HCT116 (cell line): ENCODE measurements around the gene MAP3K5. TPM values are rescaled to one million over a fixed set of nuclear protein-coding genes. Genes with fewer than 3 reads are reported as not detected.

Source experiments
- ATAC-seq: fragments of 200-7000 bp; cut with Tn5 transposase; 2 replicates; pipeline ENCODE4 v1.9.1; 2020; ENCODE audit warnings: mild to moderate bottlenecking, moderate library complexity
- BruUV-seq: library from RNA; stranded (reverse); fragments of 400-500 nt; replicated peaks from 2 replicates; lab custom pipeline; 2021; lab: Mats Ljungman, UMichigan
- CTCF ChIA-PET: fragments of 300-600 bp; sonication (Branson Sonifier 250); formaldehyde crosslinking; loops from one replicate; lab custom pipeline; 2021; ENCODE audit warnings: antibody characterized with exemption; lab: Charles Lee
- POLR2A ChIA-PET: fragments of 300-600, 350-600 bp; sonication (Branson Sonifier 250); formaldehyde crosslinking; loops from one replicate; lab custom pipeline; 2021; ENCODE audit warnings: antibody characterized with exemption; lab: Charles Lee
- RAD21 ChIA-PET, 2 experiments: fragments of 300-600 bp; sonication (Branson Sonifier 250); formaldehyde crosslinking; loops; one replicate each; lab custom pipeline; 2023; ENCODE audit warnings: low total read pairs in 2 of 2; ENCODE audit not compliant: uncharacterized antibody in 2 of 2, unreplicated experiment in 2 of 2, low non-redundant PET in 1 of 2; lab: Charles Lee
- DNase-seq: peaks from one replicate; pipeline ENCODE4 v3.0.0-alpha.2; 2010; ENCODE audit warnings: low read depth, low spot score
- H2AFZ ChIP-seq: fragments of 200-600 bp; shearing (Covaris generic), sonication (generic); 2 replicates; pipeline ENCODE4 v1.6.1; 2017; ENCODE audit warnings: low read depth, mixed run types, mixed read lengths, antibody characterized with exemption, low read length; ENCODE audit not compliant: poor library complexity, severe bottlenecking
- H3K27ac ChIP-seq: 2 replicates; pipeline ENCODE4 v1.5.1; 2012; ENCODE audit warnings: low read depth, low read length
- H3K27me3 ChIP-seq: fragments of 200-600 bp; sonication (generic); 2 replicates; pipeline ENCODE4 v1.6.1; 2016; ENCODE audit warnings: mixed run types, low read length, mixed read lengths; ENCODE audit not compliant: insufficient read depth
- H3K36me3 ChIP-seq, 2 experiments: fragments of 200-500 bp in 1 of 2; fragments of 200-600 bp in 1 of 2; sonication (Bioruptor generic) in 1 of 2; sonication (generic) in 1 of 2; 2 replicates each; pipeline versions ENCODE4 v1.5.1 to v1.6.1; 2014 to 2016; ENCODE audit warnings: low read length in 2 of 2, inconsistent platforms in 1 of 2, mixed read lengths in 1 of 2, mixed run types in 1 of 2; ENCODE audit not compliant: insufficient read depth in 2 of 2, control insufficient read depth in 1 of 2
- H3K4me1 ChIP-seq, 2 experiments: fragments of 200-600 bp in 1 of 2; sonication (generic) in 1 of 2; 2 replicates each; pipeline versions ENCODE4 v1.5.1 to v1.6.1; 2012 to 2017; ENCODE audit warnings: low read length in 2 of 2, inconsistent platforms in 1 of 2, mild to moderate bottlenecking in 1 of 2, mixed read lengths in 1 of 2, mixed run types in 1 of 2, moderate library complexity in 1 of 2; ENCODE audit not compliant: insufficient read depth in 2 of 2, control insufficient read depth in 1 of 2
- H3K4me2 ChIP-seq: fragments of 200-600 bp; sonication (generic); 2 replicates; pipeline ENCODE4 v1.6.1; 2017; ENCODE audit warnings: mixed run types, low read length, mixed read lengths
- H3K4me3 ChIP-seq, 2 experiments: fragments of 200-600 bp in 1 of 2; sonication (generic) in 1 of 2; replicated peaks in 1 of 2; 2 replicates each; pipeline ENCODE4 v1.5.1; 2011 to 2016; ENCODE audit warnings: low read length in 2 of 2, control low read depth in 1 of 2, low read depth in 1 of 2, mild to moderate bottlenecking in 1 of 2, mixed read lengths in 1 of 2, mixed run types in 1 of 2
- H3K79me2 ChIP-seq: fragments of 200-600 bp; sonication (generic); 2 replicates; pipeline ENCODE4 v1.6.1; 2017; ENCODE audit warnings: mild to moderate bottlenecking, mixed run types, low read length, moderate library complexity, mixed read lengths; ENCODE audit not compliant: insufficient read depth
- H3K9ac ChIP-seq: fragments of 200-600 bp; sonication (generic); 2 replicates; pipeline ENCODE4 v1.6.1; 2016; ENCODE audit warnings: low read length, mixed read lengths
- H3K9me2 ChIP-seq: fragments of 200-600 bp; sonication (generic), shearing (Covaris generic); 2 replicates; pipeline ENCODE4 v1.6.1; 2017; ENCODE audit warnings: mixed run types, mild to moderate bottlenecking, moderate library complexity; ENCODE audit not compliant: insufficient read depth
- H3K9me3 ChIP-seq, 2 experiments: fragments of 200-500 bp in 1 of 2; fragments of 200-600 bp in 1 of 2; sonication (Bioruptor generic) in 1 of 2; sonication (generic) in 1 of 2; 2 replicates each; pipeline ENCODE4 v1.6.1; 2014 to 2017; ENCODE audit warnings: low read length in 2 of 2, mixed read lengths in 2 of 2, inconsistent platforms in 1 of 2, low read depth in 1 of 2, mild to moderate bottlenecking in 1 of 2, mixed run types in 1 of 2, moderate library complexity in 1 of 2; ENCODE audit not compliant: control insufficient read depth in 1 of 2, insufficient read depth in 1 of 2
- H4K20me1 ChIP-seq: fragments of 200-600 bp; sonication (generic), shearing (Covaris generic); 2 replicates; pipeline ENCODE4 v1.6.1; 2017; ENCODE audit warnings: mixed run types, mild to moderate bottlenecking, moderate library complexity; ENCODE audit not compliant: insufficient read depth
- CEBPB ChIP-seq: IDR thresholded peaks from 2 replicates; pipeline ENCODE4 v1.6.1; 2012; ENCODE audit warnings: low read depth
- EGR1 ChIP-seq: IDR thresholded peaks from 2 replicates; pipeline ENCODE4 v1.6.1; 2012; ENCODE audit warnings: low read depth
- ELF1 ChIP-seq: IDR thresholded peaks from 2 replicates; pipeline ENCODE4 v1.6.1; 2012; ENCODE audit warnings: low read depth, borderline replicate concordance
- EZH2 ChIP-seq: fragments of 200-600 bp; sonication (generic); IDR thresholded peaks from 2 replicates; pipeline ENCODE4 v1.6.1; 2017; ENCODE audit warnings: antibody characterized with exemption, mixed run types
- EZH2phosphoT487 ChIP-seq: fragments of 200-600 bp; IDR thresholded peaks from 2 replicates; pipeline ENCODE4 v1.6.1; 2018; ENCODE audit warnings: antibody characterized with exemption, borderline replicate concordance
- FOSL1 ChIP-seq: IDR thresholded peaks from 2 replicates; pipeline ENCODE4 v1.6.1; 2012; ENCODE audit warnings: low read depth
- JUND ChIP-seq: IDR thresholded peaks from 2 replicates; pipeline ENCODE4 v1.6.1; 2012
- POLR2A ChIP-seq: IDR thresholded peaks from 2 replicates; pipeline ENCODE4 v1.7.0; 2011; ENCODE audit warnings: borderline replicate concordance; ENCODE audit not compliant: insufficient read depth, insufficient read length; ENCODE audit errors: extremely low read depth
- POLR2AphosphoS5 ChIP-seq: IDR thresholded peaks from 2 replicates; pipeline ENCODE4 v1.6.1; 2011; ENCODE audit warnings: mild to moderate bottlenecking, low read depth, low read length, moderate library complexity
- SIN3A ChIP-seq: IDR thresholded peaks from 2 replicates; pipeline ENCODE4 v1.6.1; 2012; ENCODE audit warnings: low read depth
- SP1 ChIP-seq: IDR thresholded peaks from 2 replicates; pipeline ENCODE4 v1.6.1; 2012; ENCODE audit warnings: low read depth
- TCF7L2 ChIP-seq: IDR thresholded peaks from 2 replicates; pipeline ENCODE4 v1.7.0; 2011; ENCODE audit warnings: borderline replicate concordance, inconsistent platforms; ENCODE audit not compliant: insufficient read depth, insufficient read length; ENCODE audit errors: extremely low read depth
- YY1 ChIP-seq: IDR thresholded peaks from 2 replicates; pipeline ENCODE4 v1.6.1; 2011; ENCODE audit warnings: low read length, low read depth, moderate library complexity, mild to moderate bottlenecking; ENCODE audit not compliant: insufficient replicate concordance; ENCODE audit errors: extremely low read depth
- ZFX ChIP-seq: fragments of 450-650 bp; IDR thresholded peaks from 2 replicates; pipeline ENCODE4 v1.6.1; 2017
- ZNF274 ChIP-seq: fragments of 200-500 bp; sonication (Bioruptor generic); IDR thresholded peaks from 2 replicates; pipeline ENCODE4 v1.6.1; 2014; ENCODE audit warnings: mild to moderate bottlenecking, low read depth, low read length, inconsistent platforms
- intact Hi-C: fragments of 100-400 bp; cut with micrococcal nuclease; formaldehyde crosslinking; loops from 2 replicates; pipeline ENCODE4 v1.10.0; 2022
- total RNA-seq: library from RNA; stranded (reverse); gene quantifications from one replicate; pipeline ENCODE4 v1.2.1, GENCODE V29; 2021; ENCODE audit not compliant: unreplicated experiment
- TF ChIP-seq, protein P1 (sequence below): IDR thresholded peaks from 2 replicates; pipeline ENCODE4 v1.6.1; 2012; ENCODE audit warnings: low read depth
- TF ChIP-seq, protein P2 (sequence below), 3 experiments: fragments of 200-600 bp in 1 of 3; sonication (generic) in 1 of 3; IDR thresholded peaks in 2 of 3; conservative IDR thresholded peaks in 1 of 3; 2 replicates each; pipeline ENCODE4 v1.5.1; 2012 to 2017; ENCODE audit warnings: low read depth in 2 of 3, low read length in 2 of 3, antibody characterized with exemption in 1 of 3, borderline replicate concordance in 1 of 3, control low read depth in 1 of 3, mild to moderate bottlenecking in 1 of 3, mixed read lengths in 1 of 3, mixed run types in 1 of 3, moderate library complexity in 1 of 3; ENCODE audit not compliant: insufficient read depth in 1 of 3
- TF ChIP-seq, protein P3 (sequence below): IDR thresholded peaks from 2 replicates; pipeline ENCODE4 v1.6.1; 2012

MAP3K5 gene
- total RNA-seq, 1 experiment from 2014 or later: 11.8 TPM

DNA sequence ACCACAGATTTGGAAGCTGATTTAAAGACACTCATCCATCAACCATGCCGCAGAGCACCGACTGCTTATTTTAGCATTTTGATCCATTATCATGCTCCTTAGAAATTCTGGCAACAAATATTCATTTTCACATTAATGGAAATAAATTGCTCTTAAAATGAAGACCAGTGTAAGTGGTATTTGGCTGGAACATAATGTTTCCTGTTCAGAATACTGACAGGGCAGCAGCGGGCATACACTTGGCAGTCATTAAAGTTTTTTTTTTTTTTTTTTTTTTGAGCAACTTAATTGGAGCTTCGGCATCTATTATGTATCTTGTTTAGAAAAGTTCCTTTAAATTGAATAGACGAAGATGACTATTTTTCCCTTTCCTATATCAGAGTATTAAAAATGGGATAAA, 47.4 kb downstream of the MAP3K5 start:
- ChIA-PET CTCF (interaction anchor here (1.0 kb wide), 1 partner anchor 47 kb away, joined by 4 read pairs; the partner anchor contains the start of gene MAP3K5), RAD21 (no interaction called here), POLR2A (no interaction called here)
- Histone ChIP-seq H3K27ac (no peak overlapping the region), H2AFZ (no peak overlapping the region), H3K4me2 (no peak overlapping the region), H3K4me3 (no peak overlapping the region), H3K9me2 (no peaks in the 10 kb centered on the region), H3K27me3 (no peaks in the 10 kb centered on the region), H3K9ac (no peak overlapping the region), H4K20me1 (no peaks in the 10 kb centered on the region), H3K4me1 (no peaks in the 10 kb centered on the region), H3K9me3 (no peaks in the 10 kb centered on the region), H3K36me3 (no peaks in the 10 kb centered on the region), H3K79me2 (no peaks in the 10 kb centered on the region)
- no peak for TF ChIP-seq ZFX
- TF ChIP-seq CEBPB: no peak
- no peak for TF ChIP-seq EGR1
- no peak for TF ChIP-seq JUND
- TF ChIP-seq SIN3A: no peak
- TF ChIP-seq POLR2AphosphoS5: no peak
- TF ChIP-seq, protein P1, sequence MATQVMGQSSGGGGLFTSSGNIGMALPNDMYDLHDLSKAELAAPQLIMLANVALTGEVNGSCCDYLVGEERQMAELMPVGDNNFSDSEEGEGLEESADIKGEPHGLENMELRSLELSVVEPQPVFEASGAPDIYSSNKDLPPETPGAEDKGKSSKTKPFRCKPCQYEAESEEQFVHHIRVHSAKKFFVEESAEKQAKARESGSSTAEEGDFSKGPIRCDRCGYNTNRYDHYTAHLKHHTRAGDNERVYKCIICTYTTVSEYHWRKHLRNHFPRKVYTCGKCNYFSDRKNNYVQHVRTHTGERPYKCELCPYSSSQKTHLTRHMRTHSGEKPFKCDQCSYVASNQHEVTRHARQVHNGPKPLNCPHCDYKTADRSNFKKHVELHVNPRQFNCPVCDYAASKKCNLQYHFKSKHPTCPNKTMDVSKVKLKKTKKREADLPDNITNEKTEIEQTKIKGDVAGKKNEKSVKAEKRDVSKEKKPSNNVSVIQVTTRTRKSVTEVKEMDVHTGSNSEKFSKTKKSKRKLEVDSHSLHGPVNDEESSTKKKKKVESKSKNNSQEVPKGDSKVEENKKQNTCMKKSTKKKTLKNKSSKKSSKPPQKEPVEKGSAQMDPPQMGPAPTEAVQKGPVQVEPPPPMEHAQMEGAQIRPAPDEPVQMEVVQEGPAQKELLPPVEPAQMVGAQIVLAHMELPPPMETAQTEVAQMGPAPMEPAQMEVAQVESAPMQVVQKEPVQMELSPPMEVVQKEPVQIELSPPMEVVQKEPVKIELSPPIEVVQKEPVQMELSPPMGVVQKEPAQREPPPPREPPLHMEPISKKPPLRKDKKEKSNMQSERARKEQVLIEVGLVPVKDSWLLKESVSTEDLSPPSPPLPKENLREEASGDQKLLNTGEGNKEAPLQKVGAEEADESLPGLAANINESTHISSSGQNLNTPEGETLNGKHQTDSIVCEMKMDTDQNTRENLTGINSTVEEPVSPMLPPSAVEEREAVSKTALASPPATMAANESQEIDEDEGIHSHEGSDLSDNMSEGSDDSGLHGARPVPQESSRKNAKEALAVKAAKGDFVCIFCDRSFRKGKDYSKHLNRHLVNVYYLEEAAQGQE: no peak
- TF ChIP-seq EZH2phosphoT487: no peak
- TF ChIP-seq EZH2: no peak
- TF ChIP-seq SP1: no peak
- no peak for TF ChIP-seq ELF1
- TF ChIP-seq, protein P2, sequence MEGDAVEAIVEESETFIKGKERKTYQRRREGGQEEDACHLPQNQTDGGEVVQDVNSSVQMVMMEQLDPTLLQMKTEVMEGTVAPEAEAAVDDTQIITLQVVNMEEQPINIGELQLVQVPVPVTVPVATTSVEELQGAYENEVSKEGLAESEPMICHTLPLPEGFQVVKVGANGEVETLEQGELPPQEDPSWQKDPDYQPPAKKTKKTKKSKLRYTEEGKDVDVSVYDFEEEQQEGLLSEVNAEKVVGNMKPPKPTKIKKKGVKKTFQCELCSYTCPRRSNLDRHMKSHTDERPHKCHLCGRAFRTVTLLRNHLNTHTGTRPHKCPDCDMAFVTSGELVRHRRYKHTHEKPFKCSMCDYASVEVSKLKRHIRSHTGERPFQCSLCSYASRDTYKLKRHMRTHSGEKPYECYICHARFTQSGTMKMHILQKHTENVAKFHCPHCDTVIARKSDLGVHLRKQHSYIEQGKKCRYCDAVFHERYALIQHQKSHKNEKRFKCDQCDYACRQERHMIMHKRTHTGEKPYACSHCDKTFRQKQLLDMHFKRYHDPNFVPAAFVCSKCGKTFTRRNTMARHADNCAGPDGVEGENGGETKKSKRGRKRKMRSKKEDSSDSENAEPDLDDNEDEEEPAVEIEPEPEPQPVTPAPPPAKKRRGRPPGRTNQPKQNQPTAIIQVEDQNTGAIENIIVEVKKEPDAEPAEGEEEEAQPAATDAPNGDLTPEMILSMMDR (IDR thresholded peaks at IDR 0.05 in 2 of 3, conservative IDR thresholded peaks at IDR 0.05 in 1 of 3; ENCODE audit: borderline replicate concordance in 1 of 3, insufficient read depth in 1 of 3, low read depth in 2 of 3, low read length in 2 of 3): no peak
- TF ChIP-seq POLR2A: no peak
- TF ChIP-seq FOSL1: no peak
- TF ChIP-seq TCF7L2: no peak
- TF ChIP-seq, protein P3, sequence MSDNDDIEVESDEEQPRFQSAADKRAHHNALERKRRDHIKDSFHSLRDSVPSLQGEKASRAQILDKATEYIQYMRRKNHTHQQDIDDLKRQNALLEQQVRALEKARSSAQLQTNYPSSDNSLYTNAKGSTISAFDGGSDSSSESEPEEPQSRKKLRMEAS: no peak
- TF ChIP-seq ZNF274: no peak
- TF ChIP-seq YY1: no peak
- intact Hi-C loops: no loop called here
- ATAC-seq (no peak), DNase-seq (no peak)
- no TSS peak for BruUV-seq
